T-helper 2 cell treated with Interferon-gamma antibody and Interleukin-4, amounts not matched to agents 100 ng/mL and 5 ng/mL, for 36 hours (primary cell): ENCODE results near the gene MFAP1. TPM values are rescaled to one million over a fixed set of nuclear protein-coding genes. Genes with fewer than 3 reads are reported as not detected.
"Not testable (repeated sequence)": the region's sequence is repeated elsewhere in the genome, so short reads cannot be mapped to it uniquely, and the experiment has no call there.

Source experiments
- intact Hi-C: fragments of 100-400 bp; cut with micrococcal nuclease; formaldehyde crosslinking; loops from one replicate; pipeline ENCODE4 v1.15.1; 2023
- total RNA-seq: library from RNA; stranded (reverse); gene quantifications from 2 replicates; pipeline ENCODE4 v1.2.3, GENCODE V29; 2022

Gene MFAP1
- total RNA-seq, 1 donor from 2014 or later, result 33.7 TPM

DNA sequence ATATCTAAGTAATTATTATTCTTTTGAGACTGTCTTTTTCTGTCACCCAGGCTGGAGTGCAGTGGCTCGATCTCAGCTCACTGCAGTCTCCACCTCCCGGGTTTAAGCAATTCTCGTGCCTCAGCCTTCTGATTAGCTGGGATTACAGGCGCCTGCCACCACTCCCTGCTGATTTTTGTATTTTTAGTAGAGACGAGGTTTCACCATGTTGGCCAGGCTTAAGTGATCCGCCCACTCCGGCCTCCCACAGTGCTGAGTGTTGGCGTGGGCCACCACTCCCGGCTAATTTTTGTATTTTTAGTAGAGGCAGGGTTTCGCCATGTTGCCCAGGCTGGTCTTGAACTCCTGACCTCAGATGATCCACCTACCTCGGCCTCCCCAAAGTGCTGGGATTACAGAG lies 815 bp upstream of the MFAP1 start:
- intact Hi-C loops, result loop anchor here (2.0 to 10.0 kb wide), 2 partner anchors 77 to 899 kb away; no protein-coding TSS in a partner anchor

DNA sequence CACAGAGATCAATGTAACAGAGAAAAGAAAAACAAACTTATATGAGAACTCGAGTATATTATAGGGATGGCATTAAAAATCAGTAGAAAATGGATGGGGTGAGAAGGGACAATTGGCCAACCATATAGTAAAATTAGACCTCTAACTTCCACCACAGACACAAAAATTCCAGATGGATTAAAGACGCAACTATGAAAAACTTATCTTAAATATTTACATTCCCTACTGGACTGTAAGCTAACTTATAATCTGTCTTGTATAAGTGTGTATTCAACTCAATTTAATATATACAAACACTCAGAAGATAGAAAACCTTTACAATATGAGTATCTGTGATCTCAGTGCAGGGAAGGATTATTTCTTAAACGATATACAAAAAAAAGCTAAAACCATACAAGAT lies 3.0 kb downstream of the MFAP1 start:
- intact Hi-C loops, result loop anchor here (10.0 kb wide), 1 partner anchor 903 kb away; no protein-coding TSS in a partner anchor

DNA sequence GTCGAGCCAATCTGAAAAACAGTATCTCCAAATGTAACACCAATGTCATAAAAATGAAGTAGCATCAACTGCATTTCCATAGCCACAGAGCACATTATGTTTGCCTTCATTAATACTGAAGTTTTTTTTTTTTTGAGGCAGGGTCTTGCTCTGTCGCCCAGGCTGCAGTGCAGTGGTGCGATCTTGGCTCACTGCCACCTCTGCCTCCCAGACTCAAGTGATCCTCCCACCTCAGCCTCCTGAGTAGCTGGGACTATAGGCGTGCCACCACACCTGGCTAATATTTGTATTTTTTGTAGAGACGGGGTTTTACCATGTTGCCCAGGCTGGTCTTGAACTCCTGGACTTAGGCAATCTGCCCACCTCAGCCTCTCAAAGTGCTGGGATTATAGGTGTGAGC lies 9.4 kb downstream of the MFAP1 start:
- intact Hi-C loops, result not testable (repeated sequence)

DNA sequence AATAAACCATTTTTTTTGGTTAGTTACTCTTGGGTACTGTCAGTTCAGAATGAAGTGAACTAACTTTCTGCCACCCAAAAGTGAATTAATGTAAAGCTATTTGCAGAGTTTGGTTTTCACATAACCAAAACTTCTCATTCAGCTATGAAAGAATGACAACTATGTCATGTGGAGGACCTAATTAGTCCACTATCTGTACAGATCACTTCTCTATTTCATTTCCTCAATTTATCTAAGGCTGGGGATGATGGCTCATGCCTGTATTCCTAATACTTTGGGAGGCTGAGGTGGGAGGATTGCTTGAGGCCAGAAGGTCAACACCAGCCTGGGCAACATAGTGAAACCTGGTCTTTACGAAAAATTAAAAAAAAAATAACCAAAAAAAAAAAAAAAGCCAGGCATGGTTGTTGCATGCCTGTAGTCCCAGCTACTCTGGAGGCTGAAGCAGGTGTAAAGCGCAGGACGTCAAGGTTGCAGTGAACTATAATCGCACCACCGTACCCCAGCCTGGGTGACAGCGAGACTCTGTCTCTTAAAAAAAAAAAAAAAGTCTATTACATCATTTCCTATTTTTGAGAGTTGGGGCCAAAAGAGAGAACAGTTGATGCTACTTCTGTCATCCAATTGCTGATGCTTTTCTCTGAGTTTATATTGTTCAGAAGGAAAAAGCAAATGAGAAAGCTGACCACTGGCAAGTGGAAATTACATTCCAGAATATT lies 15.4 kb downstream of the MFAP1 start:
- intact Hi-C loops, result no loop called here

DNA sequence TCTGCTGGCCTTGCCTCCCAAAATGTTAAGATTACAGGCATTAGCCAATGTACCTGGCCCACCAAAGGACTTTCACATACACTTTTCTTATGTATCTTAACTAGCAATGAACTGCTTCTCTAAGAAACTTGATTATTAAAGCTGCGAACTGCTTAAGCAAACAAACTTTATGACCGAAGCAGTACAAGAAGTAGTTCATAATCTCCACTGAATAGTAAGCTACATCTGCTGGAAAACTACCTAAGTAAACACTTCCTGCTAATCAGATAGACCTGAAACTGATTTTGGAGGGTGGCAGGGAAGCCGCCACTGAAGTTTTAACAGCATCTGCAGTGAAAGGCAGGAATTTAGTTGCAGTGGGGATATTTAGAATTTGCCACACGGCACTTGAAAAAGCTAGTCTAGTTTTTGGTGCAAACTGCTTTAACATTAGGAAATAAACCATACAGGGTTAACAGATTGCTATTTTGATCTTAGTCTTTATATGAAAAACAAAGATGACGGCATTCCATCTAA lies 16.0 kb downstream of the MFAP1 start:
- intact Hi-C loops, result no loop called here

DNA sequence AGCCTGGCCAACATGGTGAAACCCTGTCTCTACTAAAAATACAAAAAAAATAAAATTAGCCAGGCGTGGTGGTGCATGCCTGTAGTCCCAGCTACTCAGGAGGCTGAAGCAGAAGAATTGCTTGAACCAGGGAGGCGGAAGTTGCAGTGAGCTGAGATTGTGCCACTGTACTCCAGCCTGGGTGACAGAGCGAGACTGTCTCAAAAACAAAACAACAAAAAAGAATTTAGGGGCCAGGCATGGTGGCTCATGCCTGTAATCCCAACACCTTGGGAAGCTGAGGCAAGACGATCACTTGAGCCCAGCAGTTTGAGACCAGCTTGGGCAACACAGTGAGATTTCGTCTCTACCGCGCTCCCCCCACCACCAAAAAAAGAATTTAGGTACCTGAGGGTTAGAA lies 21.8 kb downstream of the MFAP1 start:
- intact Hi-C loops, result not testable (repeated sequence)

DNA sequence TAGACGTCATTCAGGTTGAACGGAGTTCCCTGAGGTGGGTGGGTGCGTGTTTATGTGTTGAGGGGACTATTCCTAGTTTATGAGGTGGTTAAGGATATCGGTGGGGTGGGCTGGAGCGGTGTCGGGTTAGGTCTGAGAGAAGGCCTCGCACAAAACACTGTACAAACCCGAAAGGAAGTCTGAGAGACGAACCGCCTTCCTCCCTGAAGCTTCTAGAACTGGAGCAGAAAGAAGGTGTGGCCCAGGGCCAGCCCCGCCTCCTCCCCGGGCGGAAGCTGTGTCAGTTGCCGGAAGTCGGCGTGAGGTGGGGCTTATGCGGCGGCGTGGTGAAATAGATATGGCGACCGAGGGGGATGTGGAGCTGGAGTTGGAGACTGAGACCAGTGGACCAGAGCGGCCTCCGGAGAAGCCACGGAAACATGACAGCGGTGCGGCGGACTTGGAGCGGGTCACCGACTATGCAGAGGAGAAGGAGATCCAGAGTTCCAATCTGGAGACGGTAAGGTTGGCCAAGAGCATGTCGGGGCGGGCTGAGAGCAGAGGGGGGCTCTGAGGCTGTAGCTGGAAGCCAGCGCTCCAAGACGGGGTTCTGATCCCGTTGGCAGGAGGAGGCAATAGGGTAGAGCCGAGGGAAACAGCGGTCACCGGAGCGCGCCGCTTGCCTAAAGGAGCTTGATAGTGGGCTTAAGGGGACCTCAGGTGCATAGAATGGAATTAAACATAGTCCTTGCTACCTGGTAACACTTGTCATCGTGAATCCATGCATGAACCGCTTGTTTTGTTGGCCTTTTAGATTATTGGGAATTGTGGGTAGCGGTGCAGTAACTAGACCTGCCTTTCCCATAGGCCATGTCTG lies 24.0 kb downstream of the MFAP1 start, which contains the start of gene HYPK:
TSS of gene HYPK (plus strand) at position 314 of the 856 bp plus-strand sequence. CDS start at position 338, 24 bp downstream.
- intact Hi-C loops, result loop anchor here (1.0 kb wide), 2 partner anchors 8 to 24 kb away; partner anchors contain the start of genes MFAP1 and SERF2

DNA sequence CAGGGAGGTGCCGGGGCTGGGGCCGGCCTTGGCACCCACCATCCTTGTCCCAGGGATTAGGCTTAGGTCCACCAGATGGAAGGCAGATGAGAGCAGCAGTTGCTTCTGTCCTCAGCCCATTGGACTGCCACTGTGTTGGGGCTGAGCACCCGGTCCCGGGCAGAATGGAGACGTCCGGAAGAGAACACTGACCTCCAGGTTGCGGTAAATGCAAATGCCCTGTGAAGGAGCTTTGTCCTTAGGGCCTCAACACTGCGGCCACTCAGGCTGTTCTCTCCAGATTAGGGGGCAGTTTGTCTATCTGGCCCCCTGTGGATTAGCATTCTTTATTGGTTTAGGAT lies 24.6 kb downstream of the MFAP1 start, which contains the start of gene SERINC4:
TSS of gene SERINC4 (minus strand) at position 276 of the 341 bp plus-strand sequence. CDS start at position 42, 234 bp downstream.
- intact Hi-C loops, result loop anchor here (1.0 kb wide), 2 partner anchors 8 to 24 kb away; partner anchors contain the start of genes MFAP1 and SERF2

DNA sequence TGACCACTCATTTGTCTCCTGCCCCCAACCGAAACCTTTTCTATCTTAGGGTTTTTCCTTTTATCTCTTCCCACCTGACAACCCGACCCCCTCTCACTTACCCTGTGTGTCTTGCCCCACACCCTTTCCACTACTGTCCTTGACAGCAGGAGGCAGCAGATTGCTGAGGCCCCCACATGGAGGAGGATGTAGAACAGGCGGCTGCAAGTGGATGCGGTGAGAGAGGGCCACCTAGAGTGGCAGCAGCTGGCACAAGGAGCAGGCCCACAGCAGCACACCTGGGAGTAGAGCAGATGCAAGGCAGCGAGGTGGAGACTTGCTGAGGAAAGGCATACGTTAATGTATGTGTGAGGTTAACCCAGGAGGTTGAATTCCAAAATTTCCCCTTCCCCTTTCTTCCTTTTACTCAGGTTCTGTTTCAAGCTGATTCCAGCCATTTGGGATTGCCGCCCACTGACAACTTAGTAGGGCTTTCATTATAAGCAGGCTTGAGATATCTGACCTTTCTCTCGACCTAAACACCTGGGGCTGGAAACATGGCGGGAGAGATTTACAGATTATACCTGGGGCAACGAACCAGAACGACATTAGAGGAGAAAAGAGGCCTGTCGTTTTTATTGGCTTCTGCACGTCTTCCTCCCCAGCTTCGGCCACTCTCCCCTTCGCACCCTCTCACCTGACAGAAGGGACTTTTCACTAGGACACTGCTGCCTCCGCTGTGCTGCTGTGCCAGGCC lies 25.1 kb downstream of the MFAP1 start:
- intact Hi-C loops, result no loop called here

DNA sequence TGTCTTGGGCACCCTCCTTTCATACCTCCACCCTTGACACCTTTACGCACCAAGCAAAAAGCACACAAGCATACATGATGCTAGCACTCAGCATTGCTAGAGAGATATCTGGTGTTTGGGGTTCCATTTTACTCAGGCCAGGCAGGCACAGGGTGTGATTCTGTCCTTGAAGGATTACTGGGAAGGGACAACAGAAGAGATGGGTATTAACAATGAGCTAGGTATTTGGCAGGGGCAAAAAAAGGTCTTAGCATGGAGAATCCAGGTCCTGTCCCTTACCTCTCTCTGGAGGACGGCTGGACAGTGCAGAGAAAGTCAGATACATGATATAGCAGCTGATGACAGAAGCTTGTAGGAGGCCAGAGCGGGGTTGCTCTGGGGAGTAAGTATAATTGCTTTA lies 27.9 kb downstream of the MFAP1 start:
- intact Hi-C loops, result no loop called here

DNA sequence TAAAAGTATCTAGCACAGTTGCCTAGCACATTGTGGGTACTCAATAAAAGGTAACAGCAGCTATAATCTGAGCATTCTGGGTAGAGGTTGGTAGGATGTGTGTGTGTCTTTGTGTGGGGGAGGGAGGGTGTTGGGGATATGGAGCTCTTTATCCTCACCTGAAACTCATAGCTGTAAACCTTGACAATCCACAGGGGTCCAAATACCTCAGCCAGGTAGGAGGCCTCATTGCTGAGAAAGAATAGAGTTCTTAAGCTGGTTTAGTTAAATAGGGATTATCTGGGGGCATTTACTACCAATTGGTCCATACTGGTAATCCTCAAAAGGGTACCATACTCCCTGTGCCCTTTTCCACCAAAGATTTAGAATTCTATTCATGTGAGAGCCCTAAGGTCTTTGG lies 28.5 kb downstream of the MFAP1 start:
- intact Hi-C loops, result no loop called here

DNA sequence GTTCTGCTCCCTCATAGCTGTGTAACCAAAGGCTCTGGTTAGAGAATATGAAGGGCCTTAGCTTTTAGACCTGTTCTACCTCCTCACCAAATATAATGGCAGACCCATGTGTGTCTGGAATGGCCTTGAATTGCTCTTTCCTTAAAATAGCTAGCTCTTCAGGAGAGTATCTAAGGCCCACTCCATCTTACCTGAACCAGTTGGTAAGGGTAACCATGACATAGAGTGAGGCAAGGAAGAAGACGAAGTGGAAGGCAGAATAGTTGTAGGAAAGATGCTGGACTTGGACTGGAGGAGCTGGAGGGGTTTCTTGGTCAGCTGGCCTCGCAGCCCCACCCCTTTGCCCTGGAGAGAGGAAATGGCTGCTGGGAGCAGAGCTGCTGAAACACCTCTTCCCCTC lies 29.3 kb downstream of the MFAP1 start:
- intact Hi-C loops, result no loop called here

DNA sequence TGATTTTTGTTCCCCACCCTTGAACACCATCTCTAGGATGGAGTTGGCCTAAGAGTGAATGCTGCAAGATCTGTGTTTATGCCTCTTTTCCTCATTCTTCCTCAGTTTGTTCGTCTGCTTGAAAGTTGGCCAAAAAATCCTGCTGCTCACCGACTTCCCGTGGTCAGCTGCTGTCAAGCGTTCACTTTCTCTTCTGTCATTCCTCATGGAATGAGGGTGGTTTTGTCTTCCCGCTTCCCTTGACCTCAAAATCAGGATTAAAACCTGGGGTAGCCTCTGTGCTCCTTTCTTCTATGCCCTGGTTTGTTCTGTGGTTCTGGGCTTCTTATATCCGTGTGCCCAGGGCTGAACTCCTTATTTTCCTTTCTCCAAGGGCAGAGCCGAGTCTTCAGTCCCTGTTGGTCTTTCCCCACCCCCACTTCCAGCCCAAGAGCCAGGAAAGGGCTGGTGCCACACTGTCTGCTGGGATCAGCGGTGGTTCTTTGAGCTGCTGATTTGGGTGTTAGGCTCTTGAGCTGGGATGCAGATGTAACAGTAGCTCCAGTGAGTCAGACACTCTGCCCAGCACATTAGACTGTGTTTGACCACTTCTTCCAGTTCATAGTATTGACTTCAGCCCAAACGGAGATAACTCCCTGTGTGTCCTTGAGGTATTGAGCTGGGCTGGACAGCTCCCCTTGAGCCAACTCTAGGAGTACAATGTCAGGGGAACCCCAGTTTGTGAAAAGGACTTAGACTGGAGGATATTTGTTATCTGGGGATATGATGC lies 30.0 kb downstream of the MFAP1 start:
- intact Hi-C loops, result loop anchor here (5.0 kb wide), 1 partner anchor 282 kb away; no protein-coding TSS in a partner anchor

DNA sequence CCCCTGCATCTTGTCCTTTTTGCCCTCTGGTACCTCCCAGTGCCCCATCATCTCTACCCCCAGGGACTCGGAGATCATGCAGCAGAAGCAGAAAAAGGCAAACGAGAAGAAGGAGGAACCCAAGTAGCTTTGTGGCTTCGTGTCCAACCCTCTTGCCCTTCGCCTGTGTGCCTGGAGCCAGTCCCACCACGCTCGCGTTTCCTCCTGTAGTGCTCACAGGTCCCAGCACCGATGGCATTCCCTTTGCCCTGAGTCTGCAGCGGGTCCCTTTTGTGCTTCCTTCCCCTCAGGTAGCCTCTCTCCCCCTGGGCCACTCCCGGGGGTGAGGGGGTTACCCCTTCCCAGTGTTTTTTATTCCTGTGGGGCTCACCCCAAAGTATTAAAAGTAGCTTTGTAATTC lies 30.8 kb downstream of the MFAP1 start:
- intact Hi-C loops, result loop anchor here (5.0 kb wide), 1 partner anchor 281 kb away; no protein-coding TSS in a partner anchor

DNA sequence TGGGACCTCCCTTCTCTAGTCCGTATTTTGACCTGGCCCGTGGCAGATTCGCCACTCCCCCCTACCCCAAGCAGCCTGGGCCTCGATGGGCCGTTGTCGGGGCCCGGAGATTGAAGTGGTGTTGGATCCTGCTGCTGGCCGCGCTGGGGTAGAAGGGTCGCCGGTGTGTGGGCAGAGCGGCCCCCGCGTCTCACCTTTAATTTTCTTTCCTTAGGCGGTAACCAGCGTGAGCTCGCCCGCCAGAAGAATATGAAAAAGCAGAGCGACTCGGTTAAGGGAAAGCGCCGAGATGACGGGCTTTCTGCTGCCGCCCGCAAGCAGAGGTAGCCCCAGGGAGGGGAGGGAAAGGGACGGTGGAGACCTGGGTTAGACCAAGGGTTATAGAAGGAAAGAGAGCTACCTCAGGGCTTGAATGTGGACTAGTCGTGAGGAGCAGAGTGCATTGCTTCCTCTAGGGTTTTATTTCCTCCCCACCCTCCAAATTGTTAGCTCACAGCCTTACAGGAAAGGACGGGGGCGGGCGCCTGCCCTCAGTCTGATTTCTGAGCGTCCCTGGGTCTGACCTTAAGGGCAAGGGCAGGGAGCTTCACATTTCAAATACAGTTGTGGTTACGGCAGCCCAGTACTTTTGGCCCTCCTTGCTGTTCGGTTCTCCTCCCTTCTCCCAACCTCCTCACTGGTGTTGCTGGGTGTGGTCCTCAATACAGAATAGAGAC lies 31.6 kb downstream of the MFAP1 start:
- intact Hi-C loops, result loop anchor here (1.0 to 5.0 kb wide), 5 partner anchors 7 to 281 kb away; partner anchors contain the start of genes HYPK, MFAP1 and SERINC4

DNA sequence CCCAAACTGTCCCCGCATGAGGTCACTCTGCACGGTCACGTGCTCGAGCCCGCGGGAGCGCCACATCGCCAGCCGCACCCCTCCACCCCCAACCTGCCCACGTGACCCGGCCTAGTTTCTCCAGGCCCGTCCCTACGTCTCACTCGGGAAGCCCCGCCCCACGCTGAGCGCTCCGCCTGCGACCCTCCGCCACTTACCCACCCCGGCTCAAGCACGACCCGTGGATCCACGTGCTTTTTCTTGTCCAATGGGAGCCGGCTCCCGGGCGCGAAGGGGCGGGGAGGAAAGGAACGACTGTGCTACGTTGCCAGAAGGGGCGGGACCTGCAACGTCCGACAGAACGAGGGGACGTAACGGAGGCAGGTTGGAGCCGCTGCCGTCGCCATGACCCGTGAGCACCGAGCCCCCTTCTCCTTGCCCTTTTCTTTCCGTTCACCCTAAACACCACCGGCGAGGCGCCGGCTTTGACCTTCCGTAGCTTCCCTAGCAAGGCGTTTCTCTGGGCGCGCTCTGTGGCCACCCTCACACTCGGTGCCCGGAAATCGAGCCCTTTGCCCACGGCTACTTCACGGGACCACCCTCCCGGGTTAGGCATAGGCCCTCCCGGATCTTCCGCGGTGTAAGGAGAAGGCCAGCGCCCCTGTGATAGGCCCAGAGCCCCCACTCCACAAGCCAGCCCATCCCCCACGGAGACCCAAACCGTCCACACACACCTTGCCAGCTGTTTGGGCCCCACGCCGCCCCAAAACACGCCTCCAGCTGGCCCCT lies 32.3 kb downstream of the MFAP1 start, which contains the start of gene SERF2:
TSS of gene SERF2 (plus strand) at position 328 of the 768 bp plus-strand sequence. CDS start at position 385, 57 bp downstream.
- intact Hi-C loops, result loop anchor here (1.0 to 5.0 kb wide), 5 partner anchors 8 to 280 kb away; partner anchors contain the start of genes HYPK, MFAP1 and SERINC4

DNA sequence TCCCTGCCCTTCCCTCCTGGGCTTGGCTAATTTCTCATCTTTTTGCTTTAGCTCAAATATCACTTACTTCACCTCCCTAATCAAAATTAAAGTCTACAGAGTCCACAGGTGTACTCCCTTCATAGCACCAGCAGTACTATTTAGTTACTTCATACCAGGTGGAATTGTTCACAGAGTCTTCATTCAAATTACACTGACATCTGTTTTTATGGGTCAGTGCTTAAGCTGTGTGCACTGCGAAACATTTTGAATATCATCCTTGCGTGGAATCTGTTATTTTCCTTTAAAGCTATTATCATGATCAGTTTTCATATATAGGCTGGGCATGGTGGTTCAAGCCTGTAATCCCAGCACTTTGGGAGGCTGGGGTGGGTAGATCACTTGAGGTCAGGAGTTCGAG lies 35.1 kb downstream of the MFAP1 start:
- intact Hi-C loops, result no loop called here

DNA sequence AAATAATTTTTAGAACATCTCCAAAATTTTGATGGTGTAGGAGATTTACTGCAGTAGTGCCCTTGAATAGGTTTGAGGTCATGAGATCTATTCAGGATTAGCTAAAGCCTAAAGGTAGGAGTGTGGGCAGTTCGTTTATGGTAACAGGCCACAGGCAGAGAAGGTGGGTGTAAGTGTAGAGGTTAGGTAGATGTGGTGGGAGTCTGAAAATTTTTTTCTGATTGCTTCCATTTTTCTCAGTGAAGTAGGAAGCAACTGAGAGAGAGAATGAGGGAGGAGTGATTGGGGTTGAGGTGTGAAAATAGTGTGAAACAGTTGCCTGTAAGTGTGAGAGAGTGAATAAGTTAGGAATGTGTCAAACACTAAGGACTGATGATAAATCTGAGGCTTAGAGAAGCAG lies 45.5 kb downstream of the MFAP1 start:
- intact Hi-C loops, result no loop called here
